NCI-H524 (cell line): Measurements from ENCODE around the gene SLC17A6.

Source experiments
- DNase-seq, 2 experiments: peaks; one replicate each; lab custom pipeline; 2025; lab: John Stamatoyannopoulos, UW

The SLC17A6 gene

DNA sequence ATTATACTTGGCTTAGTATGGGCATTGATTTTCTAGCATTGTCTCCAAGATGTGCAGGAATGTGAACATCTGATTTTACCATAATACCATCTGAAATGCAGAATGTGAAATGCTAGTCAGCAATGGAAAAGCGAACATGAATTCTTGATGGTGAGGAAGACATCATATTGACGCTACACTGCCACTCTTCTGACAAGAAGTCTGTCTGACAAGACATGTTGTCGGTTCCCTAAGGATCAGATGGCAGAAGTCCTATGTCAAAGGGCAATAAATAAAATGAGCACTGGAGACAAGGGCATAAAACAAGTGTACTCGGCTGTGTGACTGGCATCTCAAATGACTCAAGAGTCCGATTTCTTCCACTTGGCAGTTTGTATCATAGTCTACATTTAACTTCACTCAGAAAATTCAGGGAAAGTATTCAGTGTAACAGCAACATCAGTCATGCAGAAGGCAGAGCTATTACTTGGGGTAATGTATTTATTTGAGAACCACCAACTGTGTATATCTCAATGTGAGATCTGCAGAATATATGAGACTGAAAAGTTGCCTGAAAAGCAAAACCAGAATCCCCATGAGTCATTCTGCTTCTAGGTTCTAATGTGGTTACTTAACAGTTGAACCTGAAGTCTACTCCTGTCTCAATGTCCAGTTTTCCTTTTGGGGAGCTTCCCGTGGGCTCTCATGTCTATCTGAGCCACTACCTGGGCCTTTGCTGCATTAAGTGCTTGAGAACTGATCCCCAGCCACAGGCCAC, 51.5 kb downstream of the SLC17A6 start:
- DNase-seq, result no peak

DNA sequence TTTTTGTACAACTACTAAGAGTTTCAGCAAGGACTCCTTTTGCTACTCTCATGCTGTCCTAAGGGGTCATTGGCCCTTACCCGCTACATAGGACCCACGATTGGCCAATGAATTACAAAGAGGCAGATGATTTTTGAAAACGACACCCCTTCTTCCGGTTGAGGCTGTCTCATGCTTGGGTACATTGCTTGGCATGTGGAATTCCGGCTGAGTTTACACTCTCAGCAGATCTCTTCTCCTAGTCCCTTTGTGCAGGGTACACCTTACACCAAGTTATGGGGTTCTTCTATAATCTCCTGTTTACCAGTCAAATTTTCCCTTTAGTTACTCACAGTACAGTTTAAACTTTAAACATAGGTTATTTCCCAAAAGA, 52.1 kb downstream of the SLC17A6 start:
- no peak for DNase-seq

DNA sequence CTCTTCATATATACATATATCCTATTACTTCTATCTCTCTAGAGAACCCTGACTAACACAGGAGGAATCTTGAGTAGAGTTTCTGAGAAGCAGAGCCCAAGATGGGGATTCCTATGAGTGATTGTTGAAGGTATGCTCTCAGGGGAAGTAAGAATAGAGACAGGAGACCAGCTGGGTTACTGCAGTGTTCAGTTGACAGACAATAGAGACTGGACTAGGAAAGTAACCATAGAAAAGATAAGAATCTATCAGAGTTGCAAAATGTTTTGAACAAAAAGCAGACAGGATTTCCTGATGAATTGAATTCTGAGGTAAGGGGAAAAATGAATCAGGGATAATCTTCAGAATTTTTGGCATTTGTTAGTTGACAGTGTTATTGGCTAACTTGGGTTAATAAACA, 54.4 kb downstream of the SLC17A6 start:
- no peak for DNase-seq

DNA sequence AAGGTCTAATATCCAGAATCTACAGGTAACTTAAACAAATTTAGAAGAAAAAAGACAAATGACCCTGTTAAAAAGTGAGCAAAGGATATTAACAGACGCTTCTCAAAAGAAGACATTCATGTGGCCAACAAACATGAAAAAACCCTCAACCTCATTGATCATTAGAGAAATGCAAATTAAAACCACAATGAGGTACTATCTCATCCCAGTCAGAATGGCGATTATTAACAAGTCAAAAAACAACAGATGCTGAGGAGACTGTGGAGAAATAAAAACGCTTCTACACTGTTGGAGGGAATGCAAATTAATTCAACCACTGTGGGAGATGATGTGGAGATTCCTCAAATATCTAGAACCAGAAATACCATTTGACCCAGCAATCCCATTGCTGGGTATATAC, 67.2 kb downstream of the SLC17A6 start:
- DNase-seq, result no peak

DNA sequence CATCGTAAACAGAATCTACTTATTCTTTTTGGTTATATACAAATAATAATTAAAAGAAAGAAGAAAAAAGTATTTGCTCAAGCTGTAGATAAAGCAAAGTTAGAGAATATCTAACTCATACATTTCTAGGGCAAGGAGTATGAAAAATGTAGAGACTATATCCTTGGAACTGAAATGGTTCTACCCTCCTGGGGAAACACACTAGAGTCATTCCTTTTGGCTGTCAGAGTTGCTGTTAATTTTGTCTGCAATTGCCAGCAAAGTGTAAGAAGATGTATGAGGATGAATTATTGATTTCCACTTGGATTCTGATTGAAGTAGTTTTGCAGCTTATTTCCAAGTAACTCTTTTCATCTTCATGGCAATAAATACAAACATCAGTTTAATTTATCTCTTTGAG, 69.1 kb downstream of the SLC17A6 start:
- no peak for DNase-seq

DNA sequence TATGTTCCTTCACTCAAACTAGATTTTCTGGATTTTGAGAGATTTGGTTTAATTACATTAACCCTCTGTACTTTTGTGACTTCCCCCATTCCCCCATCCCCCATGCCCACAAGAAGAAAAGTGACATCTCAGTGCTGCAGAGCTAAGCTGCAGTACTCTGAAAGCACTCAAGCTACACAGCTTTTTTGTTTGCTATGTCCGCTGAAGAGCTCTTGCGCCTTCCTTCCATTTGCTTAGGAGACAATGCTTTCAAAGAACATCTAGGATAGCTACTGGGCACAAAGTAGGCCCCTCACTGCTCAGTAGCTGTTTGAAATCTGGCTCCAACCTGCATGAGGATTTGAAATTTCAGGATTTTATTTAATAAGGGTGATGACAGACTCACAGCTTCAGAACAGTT, 69.7 kb downstream of the SLC17A6 start:
- no peak for DNase-seq

DNA sequence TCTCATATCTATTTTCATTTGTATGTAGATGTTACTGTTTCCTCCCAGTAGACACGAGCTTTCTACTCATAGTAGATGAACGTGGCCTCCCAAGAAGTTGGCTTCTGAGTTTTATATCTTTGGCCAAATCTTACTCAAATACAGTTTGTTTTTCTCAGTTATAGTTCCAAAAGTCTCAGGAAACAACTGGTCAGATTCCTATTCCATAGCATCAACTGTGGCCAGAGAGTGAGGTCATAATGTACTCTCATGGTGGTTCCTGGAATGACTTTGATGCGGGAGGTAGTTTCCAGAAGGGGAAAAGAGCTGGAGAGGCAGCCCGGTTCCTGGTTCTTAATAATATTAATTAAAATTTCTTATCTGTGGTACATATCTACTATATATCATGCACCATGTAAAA, 77.3 kb downstream of the SLC17A6 start:
- no peak for DNase-seq

DNA sequence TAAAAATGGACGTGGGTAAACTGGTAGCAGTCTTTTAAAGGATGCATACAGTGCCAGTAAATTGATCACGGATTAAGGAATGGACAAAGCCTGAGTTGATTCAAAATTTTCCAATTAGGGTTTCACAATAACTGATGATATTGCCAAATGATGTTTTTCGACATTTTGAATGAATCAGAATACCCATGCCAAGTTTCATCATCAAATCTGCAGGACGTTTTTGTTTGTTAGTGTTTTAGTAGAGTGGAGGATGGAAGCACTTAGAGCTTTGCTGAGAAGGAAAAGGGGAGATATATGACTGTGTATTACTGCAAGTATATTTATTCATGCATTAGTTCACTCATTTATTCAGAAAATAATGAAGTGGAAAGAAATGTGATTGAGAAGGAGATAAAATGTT, 78.3 kb downstream of the SLC17A6 start:
- DNase-seq, result no peak

DNA sequence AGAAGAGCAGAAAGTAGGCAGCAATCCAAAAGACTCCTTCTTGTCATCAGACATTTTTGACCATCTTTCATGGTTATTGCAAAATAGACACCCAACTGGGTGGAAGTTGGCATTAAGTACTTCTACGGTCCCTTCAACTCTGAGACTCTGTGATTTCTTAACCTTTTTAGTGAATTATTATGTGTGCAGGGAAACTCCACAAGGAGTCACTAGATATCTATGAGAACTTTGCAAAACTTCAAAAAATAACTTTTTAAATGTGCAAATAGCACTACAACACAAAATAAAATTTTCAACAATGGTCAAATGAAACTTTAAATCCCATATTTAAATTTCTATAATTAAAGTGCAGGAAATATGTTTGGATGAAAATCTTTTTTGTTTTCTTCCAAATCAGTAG, 88.7 kb downstream of the SLC17A6 start:
- no peak for DNase-seq
